Uterus (tissue), 2 donors: ENCODE results near the gene RAB22A.

Source experiments
- CTCF ChIP-seq, 4 experiments: fragments of 200-600 bp in 2 of 4; fragments of 450-650 bp in 2 of 4; sonication (generic) in 2 of 4; IDR thresholded peaks; one replicate each; pipeline ENCODE4 v1.5.1; 2016 to 2019; ENCODE audit warnings: antibody characterized with exemption in 4 of 4, mild to moderate bottlenecking in 2 of 4, moderate library complexity in 1 of 4
- POLR2A ChIP-seq, 2 donors: fragments of 450-650 bp; IDR thresholded peaks; one replicate each; pipeline ENCODE4 v1.6.1; 2016; ENCODE audit warnings: antibody characterized with exemption in 2 of 2, mild to moderate bottlenecking in 1 of 2, moderate library complexity in 1 of 2

- TF ChIP-seq POLR2A (IDR thresholded peaks at IDR 0.05): no peak
- no peak for TF ChIP-seq CTCF (IDR thresholded peaks at IDR 0.05)
Measured at GRCh38 chr20:58377766-58378401, 68.4 kb downstream of the RAB22A start.
